HG02623 (cell line): Measurements from ENCODE around the gene SLC16A10.
A peak's percentile ranks its signal among the peaks of the same experiment; 100 is the strongest.
"Not testable (repeated sequence)": the region's sequence is repeated elsewhere in the genome, so short reads cannot be mapped to it uniquely, and the experiment has no call there.

ENCODE experiments used
- ATAC-seq: cut with Tn5 transposase; IDR thresholded peaks from one replicate; pipeline ENCODE4 v1.9.1; 2021; ENCODE audit warnings: moderate library complexity; ENCODE audit not compliant: unreplicated experiment

Gene SLC16A10

GRCh38 chr6:111087106-111087835 lies at the start of gene SLC16A10:
SLC16A10 (plus strand) TSS chr6:111087503; CDS start chr6:111087753, 250 bp downstream.
- peak; percentile 84 for ATAC-seq

GRCh38 chr6:111038534-111039252 lies 48.6 kb upstream of the SLC16A10 start:
- peak; percentile 40 for ATAC-seq

GRCh38 chr6:111041917-111042316 lies 45.4 kb upstream of the SLC16A10 start:
- ATAC-seq, result no peak

- no peak for ATAC-seq
Observed at GRCh38 chr6:111047244-111047643, 40.1 kb upstream of the SLC16A10 start.

GRCh38 chr6:111050261-111051023 lies 36.9 kb upstream of the SLC16A10 start:
- no peak for ATAC-seq

GRCh38 chr6:111052171-111052570 lies 35.1 kb upstream of the SLC16A10 start:
- no peak for ATAC-seq

- no peak for ATAC-seq
Observed at GRCh38 chr6:111057074-111057752, 30.1 kb upstream of the SLC16A10 start.

- no peak for ATAC-seq
Observed at GRCh38 chr6:111061508-111061907, 25.8 kb upstream of the SLC16A10 start.

GRCh38 chr6:111061985-111062384 lies 25.3 kb upstream of the SLC16A10 start:
- ATAC-seq, result not testable (repeated sequence)

GRCh38 chr6:111062860-111063259 lies 24.4 kb upstream of the SLC16A10 start:
- ATAC-seq, result not testable (repeated sequence)

- no peak for ATAC-seq
Observed at GRCh38 chr6:111068109-111068865, 19.0 kb upstream of the SLC16A10 start.

- no peak for ATAC-seq
Observed at GRCh38 chr6:111068866-111069234, 18.5 kb upstream of the SLC16A10 start.

GRCh38 chr6:111069382-111070104 lies 17.8 kb upstream of the SLC16A10 start:
- no peak for ATAC-seq

GRCh38 chr6:111070105-111071005 lies 16.9 kb upstream of the SLC16A10 start:
- no peak for ATAC-seq

GRCh38 chr6:111072801-111073360 lies 14.4 kb upstream of the SLC16A10 start:
- ATAC-seq, result no peak

- no peak for ATAC-seq
Observed at GRCh38 chr6:111074311-111074710, 13.0 kb upstream of the SLC16A10 start.

GRCh38 chr6:111076024-111076695 lies 11.1 kb upstream of the SLC16A10 start:
- ATAC-seq, result no peak

- ATAC-seq, result no peak
Observed at GRCh38 chr6:111080698-111081097, 6.6 kb upstream of the SLC16A10 start.
